GM19468 (cell line): Measurements from ENCODE around the gene LRMDA.

Experiments used
- ATAC-seq: cut with Tn5 transposase; IDR thresholded peaks from one replicate; pipeline ENCODE4 v1.9.1; 2021; ENCODE audit warnings: mild to moderate bottlenecking, moderate library complexity, moderate number of reproducible peaks; ENCODE audit not compliant: unreplicated experiment; ENCODE audit errors: extremely low read depth

The LRMDA gene

GRCh38 chr10:76309070-76309469, 877.6 kb downstream of the LRMDA start:
- no peak for ATAC-seq

- no peak for ATAC-seq
Observed at GRCh38 chr10:76309741-76310587, 878.5 kb downstream of the LRMDA start.

DNA sequence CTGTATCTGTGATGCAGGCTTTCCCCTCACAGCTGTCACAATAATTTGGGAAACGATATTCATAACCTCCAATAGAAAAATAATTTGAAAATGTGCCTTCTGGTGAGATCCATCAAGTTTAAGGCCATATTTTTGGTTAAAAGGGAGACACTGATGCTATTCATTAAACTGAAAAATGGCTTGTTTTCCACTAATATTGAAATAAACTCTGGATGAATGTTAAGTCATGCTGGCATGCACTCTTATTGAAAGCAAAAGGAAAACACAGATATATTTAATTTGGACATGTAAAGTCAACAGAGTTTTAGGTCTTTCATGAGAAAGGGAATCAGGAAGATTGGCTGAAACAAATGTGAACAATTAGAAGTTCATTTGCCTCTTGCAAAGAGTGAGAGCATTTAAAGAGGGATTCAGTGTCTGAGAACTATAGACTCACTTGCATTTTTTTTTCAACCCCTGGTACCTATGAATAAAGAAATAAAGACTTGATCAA, 879.2 kb downstream of the LRMDA start:
- ATAC-seq, result no peak

- peak; percentile 67 for ATAC-seq
Observed at GRCh38 chr10:76311752-76312636, 880.6 kb downstream of the LRMDA start.

DNA sequence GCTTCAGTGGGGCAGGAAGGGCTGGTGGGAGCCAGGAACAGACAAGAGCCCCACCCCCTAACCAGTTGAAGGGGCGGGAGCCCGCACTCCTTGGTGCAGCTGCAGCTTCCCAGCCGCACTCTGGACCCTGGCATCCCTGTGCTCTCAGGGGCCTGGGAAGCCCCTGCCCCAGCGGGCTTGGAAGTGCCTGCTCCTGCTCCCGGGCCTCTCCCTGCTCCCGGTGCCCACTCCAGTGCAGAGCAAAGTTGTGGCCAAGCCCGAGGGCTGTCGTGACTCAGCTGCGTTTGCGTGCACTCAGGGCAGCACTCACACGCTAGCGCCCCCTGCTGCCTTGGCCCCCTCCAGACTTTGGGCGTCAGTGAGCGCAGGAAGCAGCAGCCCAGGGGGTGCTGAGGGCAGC, 883.8 kb downstream of the LRMDA start:
- ATAC-seq, result no peak

DNA sequence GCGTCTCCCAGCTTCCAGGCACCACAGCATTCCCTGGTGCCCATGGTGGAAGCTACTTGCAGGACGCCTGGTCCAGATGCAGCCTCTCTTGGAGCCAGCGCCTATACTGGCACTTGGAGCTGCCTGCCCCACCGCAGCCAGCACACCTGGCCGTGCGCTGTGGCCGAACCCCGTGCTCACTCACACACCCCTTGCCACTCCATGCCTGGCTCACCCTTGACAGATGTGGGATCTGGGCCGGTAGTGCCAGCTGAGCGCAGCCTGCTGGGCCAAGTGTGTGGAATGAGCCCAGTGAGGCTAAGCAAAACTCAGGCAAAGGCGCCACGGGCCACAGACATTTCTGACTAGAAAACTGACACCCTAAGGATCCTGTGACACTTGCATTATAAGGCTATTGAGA, 884.8 kb downstream of the LRMDA start:
- no peak for ATAC-seq

DNA sequence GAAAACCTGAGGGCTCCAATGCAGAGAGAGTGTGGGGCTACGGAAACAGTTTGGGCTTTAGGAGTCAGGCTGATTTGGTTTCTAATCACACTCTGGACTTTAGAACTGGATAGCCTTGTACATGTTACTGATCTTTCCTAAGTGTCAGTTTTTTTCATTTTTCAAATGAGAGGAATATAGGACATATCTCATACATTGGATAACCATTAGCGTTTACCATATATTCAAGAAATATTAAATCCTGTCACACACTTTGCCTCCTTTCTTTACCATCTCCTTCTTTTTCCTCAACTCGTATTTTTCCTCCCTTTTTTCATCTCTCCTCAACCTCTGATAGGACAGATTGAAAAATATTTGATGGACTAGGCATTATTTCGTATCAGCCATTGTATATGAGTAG, 885.7 kb downstream of the LRMDA start:
- no peak for ATAC-seq

DNA sequence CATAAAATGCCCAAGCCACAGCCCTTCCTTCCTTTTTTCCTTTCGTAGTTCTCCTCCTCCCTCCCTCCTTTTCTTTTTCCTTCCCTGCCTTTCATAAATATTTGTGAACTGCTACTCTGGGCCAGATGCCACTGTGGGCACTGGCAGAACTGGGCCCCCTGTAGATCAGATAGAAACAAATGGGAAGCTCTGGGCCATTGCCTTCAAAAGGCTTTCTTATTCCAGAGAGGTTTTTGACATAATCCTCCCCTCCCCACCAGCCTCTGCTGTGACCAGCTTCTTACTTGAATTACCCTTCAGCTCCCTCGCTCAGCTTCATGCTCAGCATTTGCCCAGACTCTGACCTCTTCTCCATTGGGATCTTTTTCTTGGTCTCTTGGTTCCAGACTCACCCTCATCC, 886.8 kb downstream of the LRMDA start:
- ATAC-seq, result no peak

DNA sequence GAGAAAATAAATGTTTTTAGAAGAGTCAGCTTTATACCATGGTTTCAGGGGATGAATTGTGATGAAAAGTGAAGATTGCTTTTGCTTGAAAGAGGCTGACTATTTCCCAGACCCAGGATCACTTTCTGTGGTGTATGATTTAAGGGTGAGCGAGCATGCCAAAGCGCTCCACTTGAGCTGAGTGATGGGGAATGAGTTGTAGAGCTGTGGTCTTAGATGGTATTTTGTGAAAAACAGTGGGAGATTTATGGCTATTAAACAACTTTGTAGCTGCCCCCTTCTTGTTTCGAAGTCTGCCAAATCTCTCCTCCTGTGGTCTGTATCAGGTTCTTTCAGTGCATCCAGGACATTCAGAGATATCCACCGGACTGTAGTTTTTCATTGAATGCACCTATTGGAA, 888.2 kb downstream of the LRMDA start:
- no peak for ATAC-seq

GRCh38 chr10:76324283-76324682, 892.9 kb downstream of the LRMDA start:
- no peak for ATAC-seq

- no peak for ATAC-seq
Observed at GRCh38 chr10:76327441-76327840, 896.0 kb downstream of the LRMDA start.

DNA sequence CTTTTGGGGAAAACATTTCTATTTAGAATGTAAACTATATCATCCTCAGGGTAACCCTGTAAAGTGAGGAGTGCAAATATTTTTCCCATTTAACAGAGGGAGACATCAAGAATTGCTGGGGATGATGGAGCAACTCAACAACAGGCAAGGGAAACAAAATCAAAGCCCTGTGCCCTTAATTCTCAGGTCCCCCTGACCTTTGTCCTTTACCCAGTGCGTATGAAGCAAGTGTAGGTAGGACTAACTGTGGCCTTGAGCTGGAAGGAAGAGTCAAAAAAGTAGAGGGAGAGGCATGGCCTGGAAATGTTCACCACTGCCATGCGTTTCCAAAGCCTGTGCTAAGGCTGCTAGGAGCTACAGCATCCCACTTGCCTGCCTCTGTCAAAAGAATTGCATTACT, 896.9 kb downstream of the LRMDA start:
- ATAC-seq, result no peak

DNA sequence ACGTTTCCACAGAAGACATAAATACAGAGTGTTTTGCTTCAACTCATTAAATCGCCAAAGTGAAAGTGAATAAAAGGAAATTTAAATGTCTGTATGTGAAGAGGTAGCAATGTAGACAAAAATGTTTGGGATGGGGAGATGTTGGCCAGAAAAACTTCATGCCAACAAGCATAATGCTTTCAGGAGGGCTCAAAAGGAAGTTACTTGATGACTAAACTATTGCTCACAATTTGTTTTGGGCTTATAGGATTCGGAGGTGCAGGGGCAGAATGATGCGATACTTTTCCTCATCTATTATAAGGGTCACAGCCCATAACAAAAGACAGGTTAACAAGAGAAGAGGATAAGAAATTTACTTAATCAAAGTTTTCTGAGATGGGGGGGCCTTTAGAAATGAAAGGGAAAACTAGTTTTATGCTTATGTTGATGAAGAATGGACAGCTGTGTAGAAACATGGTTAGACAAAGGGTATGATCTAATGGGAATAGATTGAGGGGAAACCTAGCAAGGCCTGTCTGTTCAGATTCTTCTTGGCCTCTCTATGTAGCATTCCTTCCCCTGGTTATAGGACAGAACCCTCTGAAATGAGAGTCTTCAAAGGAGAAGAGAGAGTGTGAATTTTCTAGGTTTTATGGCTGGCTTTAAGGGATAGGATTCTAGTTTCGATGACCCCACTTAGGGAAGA, 898.6 kb downstream of the LRMDA start:
- no peak for ATAC-seq

- ATAC-seq, result no peak
Observed at GRCh38 chr10:76331742-76332141, 900.3 kb downstream of the LRMDA start.

DNA sequence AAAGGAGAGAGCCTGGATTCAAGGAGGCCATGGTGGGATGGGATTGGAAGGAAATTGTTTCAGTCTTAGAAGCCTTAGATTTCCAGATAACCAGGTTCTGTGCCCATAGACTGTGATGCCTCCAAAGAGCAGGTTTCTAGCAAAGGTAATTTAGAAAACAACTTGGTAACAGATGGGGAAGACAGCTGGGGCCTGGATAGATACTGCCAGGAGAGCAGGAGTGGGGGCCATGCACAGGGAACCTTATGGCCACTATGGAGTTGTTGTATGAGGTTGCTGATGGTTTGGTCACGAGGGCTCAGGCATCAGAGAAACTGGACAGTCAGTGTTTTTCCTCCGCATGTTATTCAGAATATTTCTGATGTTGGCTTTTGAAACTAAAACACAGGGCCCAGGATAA, 901.9 kb downstream of the LRMDA start:
- ATAC-seq, result no peak

DNA sequence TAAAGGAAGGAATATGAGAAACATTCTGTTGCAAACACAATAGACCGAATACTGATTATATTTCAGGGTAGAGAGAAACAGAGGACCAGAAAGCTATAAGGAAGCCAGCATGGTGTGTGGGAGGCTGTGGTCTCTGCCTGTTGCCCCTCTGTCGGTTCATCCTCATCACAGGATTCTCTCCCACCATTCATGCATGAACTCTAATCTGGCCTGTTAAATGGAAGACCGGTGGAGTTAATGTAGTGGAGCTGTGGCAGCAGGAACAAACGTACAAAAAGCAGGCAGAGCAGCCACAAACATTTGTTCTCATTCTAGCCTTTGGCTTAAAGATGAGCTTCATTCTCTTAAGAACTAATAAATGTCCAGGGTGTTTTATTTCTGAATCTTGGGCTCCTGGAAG, 902.4 kb downstream of the LRMDA start:
- no peak for ATAC-seq

DNA sequence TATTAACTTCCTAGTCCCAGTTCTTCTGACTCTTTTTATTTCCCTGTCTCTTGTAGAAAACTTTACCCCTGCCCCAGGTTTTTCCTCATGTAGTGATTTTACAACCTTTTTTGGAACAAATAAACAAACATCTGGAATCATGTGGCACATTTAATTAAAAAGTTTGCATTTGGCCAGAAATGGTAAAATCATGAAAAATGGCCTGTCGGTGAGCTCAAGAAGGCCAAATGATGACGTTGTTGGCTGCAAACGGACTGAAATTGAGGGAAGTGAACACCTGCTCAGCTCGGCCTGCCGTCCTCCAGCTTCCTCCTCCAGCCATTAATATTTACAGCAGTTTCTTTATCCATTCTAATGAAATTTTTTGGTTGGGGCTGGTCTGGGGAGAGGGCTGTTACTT, 902.8 kb downstream of the LRMDA start:
- ATAC-seq, result no peak

DNA sequence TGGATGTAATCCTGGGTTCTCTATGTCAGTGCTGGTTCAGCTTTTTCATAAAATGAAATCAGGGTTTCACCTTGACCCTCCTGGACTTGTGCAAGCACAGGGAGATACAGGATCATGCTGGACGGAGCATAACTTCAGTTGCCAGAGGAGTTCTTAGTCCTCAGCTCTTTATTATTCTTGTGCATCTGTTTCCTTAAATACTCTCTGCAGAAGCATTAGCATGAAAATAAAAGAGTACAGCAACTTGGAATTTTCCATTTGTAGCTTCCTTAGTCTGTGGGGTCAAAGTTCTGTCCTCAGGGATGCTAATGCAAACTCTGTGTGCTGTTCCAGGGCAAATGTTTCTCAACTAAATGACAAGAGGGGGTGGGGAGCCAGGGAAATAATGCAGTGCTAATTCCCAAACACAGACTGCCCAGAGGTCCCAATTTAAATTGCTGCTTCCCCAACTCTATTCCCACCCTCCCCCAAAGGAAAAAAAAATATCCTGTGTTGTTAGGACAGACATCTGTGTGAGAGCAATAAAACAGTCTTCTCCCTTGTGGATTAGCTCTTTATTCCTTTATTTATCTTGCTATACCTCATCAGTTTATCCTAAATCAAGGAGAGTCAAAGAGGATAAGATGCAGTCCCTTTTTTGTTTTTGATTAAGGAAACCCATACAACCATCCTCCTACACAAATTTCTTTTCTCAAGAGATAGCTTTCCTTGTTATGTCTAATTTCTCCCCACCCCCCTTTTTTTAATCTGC, 905.0 kb downstream of the LRMDA start:
- no peak for ATAC-seq

DNA sequence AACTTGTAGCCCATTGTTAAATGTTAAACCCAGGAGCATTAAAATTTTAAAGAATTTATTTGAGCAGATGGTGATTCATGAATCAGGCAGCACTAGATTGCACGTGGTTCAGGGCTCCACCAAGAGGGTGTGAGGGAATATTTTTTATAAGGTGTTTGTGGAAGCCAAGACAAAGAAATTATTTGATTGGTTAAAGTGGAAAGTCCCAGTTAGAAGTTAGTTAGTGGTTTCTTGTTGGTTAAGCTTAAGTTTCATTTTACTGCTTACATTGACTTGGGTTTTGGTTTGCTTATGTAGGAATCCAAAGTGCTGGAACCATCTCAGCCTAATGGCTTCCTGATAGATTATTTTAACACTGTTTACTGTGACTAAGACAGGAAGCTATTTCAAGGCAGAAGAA, 906.2 kb downstream of the LRMDA start:
- no peak for ATAC-seq

- no peak for ATAC-seq
Observed at GRCh38 chr10:76338187-76338586, 906.8 kb downstream of the LRMDA start.
